Measurements from ENCODE around the gene KLHL22.
"Not testable (repeated sequence)": the region's sequence is repeated elsewhere in the genome, so short reads cannot be mapped to it uniquely, and the experiment has no call there.

The KLHL22 gene

GRCh38 chr22:20457506-20458240, 37.9 kb downstream of the KLHL22 start:
- no peak for TF ChIP-seq CTCF (IDR thresholded peaks at IDR 0.05; ENCODE audit: control insufficient read depth, insufficient read depth, low read depth, low read length, missing control alignments)
- H3K4me3 ChIP-seq (ENCODE audit: control insufficient read depth, low read depth, low read length), result no peak overlapping the region
- DNase-seq (ENCODE audit: low read depth), result no peak

- no peak for DNase-seq (ENCODE audit: low read depth)
- no peak for TF ChIP-seq CTCF (IDR thresholded peaks at IDR 0.05; ENCODE audit: control insufficient read depth, insufficient read depth, low read depth, low read length, missing control alignments)
- no peak overlapping the region for H3K4me3 ChIP-seq (ENCODE audit: control insufficient read depth, low read depth, low read length)
Measured at GRCh38 chr22:20456722-20457076, 38.9 kb downstream of the KLHL22 start.

GRCh38 chr22:20456064-20456721, 39.4 kb downstream of the KLHL22 start:
- TF ChIP-seq CTCF (IDR thresholded peaks at IDR 0.05; ENCODE audit: control insufficient read depth, insufficient read depth, low read depth, low read length, missing control alignments), result peak; percentile 96
- DNase-seq (ENCODE audit: low read depth), result peak; percentile 57

GRCh38 chr22:20455709-20456063, 39.9 kb downstream of the KLHL22 start:
- no peak overlapping the region for H3K4me3 ChIP-seq (ENCODE audit: control insufficient read depth, low read depth, low read length)

More at GRCh38 chr22:20456064-20456721, 39.4 kb downstream of the KLHL22 start:
- no peak overlapping the region for H3K4me3 ChIP-seq (ENCODE audit: control insufficient read depth, low read depth, low read length)

GRCh38 chr22:20453222-20453621, 42.4 kb downstream of the KLHL22 start:
- H3K4me3 ChIP-seq (ENCODE audit: control insufficient read depth, low read depth, low read length), result no peak overlapping the region
- no peak for TF ChIP-seq CTCF (IDR thresholded peaks at IDR 0.05; ENCODE audit: control insufficient read depth, insufficient read depth, low read depth, low read length, missing control alignments)
- DNase-seq (ENCODE audit: low read depth), result no peak

More at GRCh38 chr22:20455709-20456063, 39.9 kb downstream of the KLHL22 start:
- TF ChIP-seq CTCF (IDR thresholded peaks at IDR 0.05; ENCODE audit: control insufficient read depth, insufficient read depth, low read depth, low read length, missing control alignments), result no peak
- DNase-seq (ENCODE audit: low read depth), result no peak

- no peak overlapping the region for H3K4me3 ChIP-seq (ENCODE audit: control insufficient read depth, low read depth, low read length)
Measured at GRCh38 chr22:20451920-20452319, 43.7 kb downstream of the KLHL22 start.

GRCh38 chr22:20451129-20451778, 44.3 kb downstream of the KLHL22 start:
- H3K4me3 ChIP-seq (ENCODE audit: control insufficient read depth, low read depth, low read length); DNase-seq (ENCODE audit: low read depth): not testable (repeated sequence)

More at GRCh38 chr22:20451920-20452319, 43.7 kb downstream of the KLHL22 start:
- no peak for DNase-seq (ENCODE audit: low read depth)
- no peak for TF ChIP-seq CTCF (IDR thresholded peaks at IDR 0.05; ENCODE audit: control insufficient read depth, insufficient read depth, low read depth, low read length, missing control alignments)
